ENCODE results near the gene PLSCR2. TPM values are rescaled to one million over a fixed set of nuclear protein-coding genes. Genes with fewer than 3 reads are reported as not detected.
"Not testable (repeated sequence)": the region's sequence is repeated elsewhere in the genome, so short reads cannot be mapped to it uniquely, and the experiment has no call there.

Gene PLSCR2
- not detected for polyA plus RNA-seq (ENCODE audit: insufficient read length)

GRCh38 chr3:146469150-146470017, at the start of gene PLSCR2:
Gene PLSCR2, minus strand, starts transcription at chr3:146469561. Its CDS starts 9,657 bp downstream, at chr3:146459904.
- DNase-seq (ENCODE audit: low read depth), result no peak

DNA sequence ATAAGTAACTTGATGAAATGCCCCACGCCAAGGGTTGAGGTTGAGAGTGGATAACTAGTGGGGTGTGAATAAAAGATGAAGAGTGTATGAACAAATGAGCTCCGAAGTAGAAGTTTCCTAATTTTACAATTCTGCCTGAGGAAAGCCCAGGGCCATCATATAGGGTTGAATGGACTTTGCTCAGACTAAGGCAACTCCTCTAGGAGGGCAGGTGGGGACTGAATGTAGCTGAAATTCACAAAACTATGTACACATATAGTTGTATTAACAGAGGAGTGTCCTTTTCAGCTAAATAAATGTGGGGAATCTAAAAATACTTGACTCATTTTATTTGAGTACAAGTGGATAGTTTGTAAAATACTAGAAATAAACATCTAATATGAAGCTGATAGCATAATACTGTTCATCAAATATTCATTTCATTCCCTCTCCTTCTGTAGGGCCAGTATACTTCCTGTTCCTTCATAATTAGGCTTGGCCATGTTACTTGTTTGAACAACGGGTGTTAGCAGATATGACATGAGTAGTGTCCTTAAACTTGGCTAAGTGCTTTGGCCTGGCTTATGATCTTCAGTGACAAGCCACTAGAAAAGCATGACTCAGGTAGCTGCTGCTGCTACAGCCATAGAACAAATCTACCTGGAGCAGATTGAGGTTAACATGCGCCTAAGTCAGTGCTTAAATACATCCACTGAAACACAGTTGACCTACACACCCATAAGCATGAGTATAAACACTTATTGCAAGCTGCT, 48.5 kb upstream of the PLSCR2 start:
- no peak for DNase-seq (ENCODE audit: low read depth)

- no peak for DNase-seq (ENCODE audit: low read depth)
Observed at GRCh38 chr3:146513386-146514051, 44.2 kb upstream of the PLSCR2 start.

DNA sequence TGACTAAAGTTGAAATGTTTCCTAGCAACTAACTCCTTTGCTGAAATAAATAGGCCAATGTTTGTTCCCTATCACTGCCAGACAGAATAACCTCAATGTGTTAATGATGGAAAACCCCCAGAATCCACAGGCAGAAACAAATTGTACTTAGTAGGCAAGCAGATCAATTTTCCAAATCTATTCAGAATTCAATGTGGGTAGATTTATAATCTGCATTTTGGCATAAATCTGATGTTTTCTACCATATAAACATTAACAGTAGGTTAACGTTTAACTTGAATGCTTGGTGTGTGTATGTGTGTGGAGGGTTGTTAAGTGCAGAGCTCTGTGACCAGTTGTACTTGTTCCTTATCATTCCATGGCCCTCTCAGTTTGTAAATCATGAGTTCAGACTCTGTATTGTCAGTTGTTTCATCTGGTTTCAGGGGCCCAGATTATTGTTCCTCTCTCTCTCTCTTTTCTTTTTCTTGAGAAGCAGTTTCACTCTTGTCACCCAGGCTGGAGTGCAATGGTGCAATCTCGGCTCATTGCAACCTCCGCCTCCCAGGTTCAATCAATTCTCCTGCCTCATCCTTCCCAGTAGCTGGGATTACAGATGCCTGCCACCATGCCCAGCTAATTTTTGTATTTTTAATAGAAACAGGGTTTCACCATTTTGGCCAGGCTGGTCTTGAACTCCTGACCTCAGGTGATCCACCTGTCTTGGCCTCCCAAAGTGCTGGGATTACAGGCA, 42.2 kb upstream of the PLSCR2 start:
- DNase-seq (ENCODE audit: low read depth), result no peak

- no peak for DNase-seq (ENCODE audit: low read depth)
Observed at GRCh38 chr3:146507331-146508120, 38.2 kb upstream of the PLSCR2 start.

DNA sequence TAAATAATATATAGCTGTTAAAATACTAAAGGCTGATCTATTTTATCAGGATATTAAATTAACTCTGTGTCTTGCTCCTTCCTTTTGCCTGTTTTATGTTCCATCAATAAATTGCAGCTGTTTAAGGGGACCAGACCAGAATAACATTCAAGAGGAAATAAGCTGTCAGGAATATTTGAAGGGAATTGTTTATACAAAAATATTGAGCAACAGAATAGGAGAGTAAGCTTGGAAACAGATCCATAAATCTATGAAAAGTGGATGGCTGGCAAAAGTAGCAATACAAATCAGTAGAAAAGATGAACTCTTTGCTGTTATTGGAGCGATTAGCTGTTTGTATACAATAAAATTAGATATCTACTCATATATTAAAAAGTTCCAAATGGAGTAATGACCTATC, 36.2 kb upstream of the PLSCR2 start:
- no peak for DNase-seq (ENCODE audit: low read depth)

GRCh38 chr3:146504498-146505197, 35.3 kb upstream of the PLSCR2 start:
- DNase-seq (ENCODE audit: low read depth), result no peak

GRCh38 chr3:146503461-146504202, 34.3 kb upstream of the PLSCR2 start:
- DNase-seq (ENCODE audit: low read depth), result no peak

- no peak for DNase-seq (ENCODE audit: low read depth)
Observed at GRCh38 chr3:146502887-146503460, 33.6 kb upstream of the PLSCR2 start.

- no peak for DNase-seq (ENCODE audit: low read depth)
Observed at GRCh38 chr3:146501752-146502151, 32.4 kb upstream of the PLSCR2 start.

- no peak for DNase-seq (ENCODE audit: low read depth)
Observed at GRCh38 chr3:146499701-146500100, 30.3 kb upstream of the PLSCR2 start.

- no peak for DNase-seq (ENCODE audit: low read depth)
Observed at GRCh38 chr3:146498002-146498736, 28.8 kb upstream of the PLSCR2 start.

GRCh38 chr3:146497145-146497843, 27.9 kb upstream of the PLSCR2 start:
- DNase-seq (ENCODE audit: low read depth), result not testable (repeated sequence)

DNA sequence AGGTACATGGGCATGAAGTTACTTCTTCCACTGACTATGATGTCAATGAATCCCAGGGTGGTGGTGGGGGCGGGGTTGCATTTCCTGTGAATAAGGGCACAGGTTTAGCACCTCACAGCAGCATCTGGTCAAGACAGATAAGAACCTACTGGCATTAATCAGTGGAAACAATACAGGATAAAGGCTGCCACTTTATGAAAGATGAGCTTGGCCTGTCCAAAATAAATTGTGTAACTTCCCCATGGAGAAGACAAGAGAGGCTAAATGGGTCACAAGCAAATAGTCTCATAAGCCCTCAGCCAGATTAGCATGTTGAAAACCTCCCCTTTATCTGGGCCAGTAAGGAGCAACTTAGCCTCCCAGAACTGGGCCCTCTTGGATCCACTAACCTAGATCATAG, 27.4 kb upstream of the PLSCR2 start:
- no peak for DNase-seq (ENCODE audit: low read depth)

DNA sequence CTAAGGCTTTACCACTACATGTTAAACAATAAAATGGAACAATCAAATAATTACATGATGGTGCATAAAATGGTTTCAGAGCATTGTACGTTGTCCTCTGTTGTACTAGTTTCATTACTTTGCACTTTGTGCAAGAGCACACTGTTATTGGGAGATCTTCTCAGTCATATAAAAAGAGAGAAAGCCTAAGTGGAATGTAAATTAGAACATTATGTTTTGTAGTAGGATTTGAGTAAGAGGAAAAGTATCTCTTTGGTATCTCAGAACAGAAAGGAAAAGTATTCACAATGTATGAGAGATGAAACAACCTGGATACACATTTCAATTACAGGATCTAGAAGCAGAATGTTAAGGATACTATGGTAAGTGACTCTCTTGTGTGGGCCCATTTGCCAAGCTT, 26.9 kb upstream of the PLSCR2 start:
- DNase-seq (ENCODE audit: low read depth), result no peak

DNA sequence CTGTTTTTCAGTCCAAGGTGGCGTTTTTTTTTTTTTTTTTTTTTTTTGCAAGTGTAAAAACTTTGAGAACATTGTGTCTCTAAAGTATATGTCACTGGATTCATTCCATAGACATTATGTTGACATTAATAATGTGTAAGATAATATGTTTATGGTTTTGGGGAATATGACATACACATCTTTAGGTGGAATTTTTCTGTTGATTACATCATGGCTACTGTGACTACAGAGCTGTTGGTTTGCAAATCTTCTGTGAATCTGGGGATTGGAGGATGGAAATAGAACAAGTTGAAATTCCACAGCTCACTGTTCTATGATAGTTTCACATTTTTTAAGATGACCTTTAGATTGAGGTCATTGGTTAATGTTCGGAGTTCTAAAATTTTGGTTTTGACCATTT, 24.4 kb upstream of the PLSCR2 start:
- DNase-seq (ENCODE audit: low read depth), result no peak

GRCh38 chr3:146493221-146493620, 23.9 kb upstream of the PLSCR2 start:
- DNase-seq (ENCODE audit: low read depth), result no peak

- no peak for DNase-seq (ENCODE audit: low read depth)
Observed at GRCh38 chr3:146491303-146491702, 21.9 kb upstream of the PLSCR2 start.

Measured in forelimb muscle (tissue), 1 donor.